ENCODE data around the gene CD300LB.

The CD300LB gene

GRCh38 chr17:74550602-74551001, 19.3 kb upstream of the CD300LB start:
- Histone ChIP-seq H3K27ac (ENCODE audit: insufficient read depth in 1 of 2, low read depth in 1 of 2, low read length in 2 of 2, poor library complexity in 1 of 2, severe bottlenecking in 2 of 2) (no peak overlapping the region), H3K4me3 (ENCODE audit: control insufficient read depth in 1 of 7, extremely low read depth in 1 of 7, insufficient read depth in 4 of 7, low read depth in 2 of 7, low read length in 6 of 7) (no peak overlapping the region), H3K9me3 (ENCODE audit: control extremely low read depth in 1 of 5, control insufficient read depth in 4 of 5, insufficient read depth in 2 of 5, low read depth in 1 of 5, low read length in 4 of 5) (no peaks in the 10 kb centered on the region), H3K4me1 (ENCODE audit: control extremely low read depth in 1 of 4, control insufficient read depth in 4 of 4, insufficient read depth in 4 of 4, low read length in 3 of 4) (peaks cover 0 to 34% (median 17%) of the 10 kb centered on the region in 4 experiments), H3K36me3 (ENCODE audit: control insufficient read depth in 4 of 4, insufficient read depth in 4 of 4, low read length in 3 of 4) (no peaks in the 10 kb centered on the region), H3K27me3 (replicated peaks in 2 of 5; ENCODE audit: control insufficient read depth in 4 of 5, insufficient read depth in 5 of 5, low read length in 4 of 5) (no peaks in the 10 kb centered on the region)
- 95% methylated on average over 15 of the region's 15 CpGs for WGBS (ENCODE audit: insufficient coverage)
- ChIA-PET CTCF (no interaction called here), POLR2A (no interaction called here)
- DNase-seq: no peak

- no peaks in the 10 kb centered on the region for H3K36me3 ChIP-seq (ENCODE audit: control insufficient read depth in 4 of 4, insufficient read depth in 4 of 4, low read length in 3 of 4)
- POLR2A ChIA-PET: no interaction called here
- WGBS (ENCODE audit: insufficient coverage): 99% methylated on average over 7 of the region's 7 CpGs
These were observed 18.1 kb upstream of the CD300LB start for GRCh38 chr17:74549343-74549742.

GRCh38 chr17:74547736-74548135, 16.5 kb upstream of the CD300LB start:
- CTCF ChIA-PET: no interaction called here
- no peaks in the 10 kb centered on the region for H3K27me3 ChIP-seq (replicated peaks in 2 of 5; ENCODE audit: control insufficient read depth in 4 of 5, insufficient read depth in 5 of 5, low read length in 4 of 5)
- H3K9me3 ChIP-seq (ENCODE audit: control extremely low read depth in 1 of 5, control insufficient read depth in 4 of 5, insufficient read depth in 2 of 5, low read depth in 1 of 5, low read length in 4 of 5): no peaks in the 10 kb centered on the region
- 88% methylated on average over 2 of the region's 3 CpGs for WGBS (ENCODE audit: insufficient coverage)
- peaks cover 0 to 49% (median 25%) of the 10 kb centered on the region in 4 experiments for H3K4me1 ChIP-seq (ENCODE audit: control extremely low read depth in 1 of 4, control insufficient read depth in 4 of 4, insufficient read depth in 4 of 4, low read length in 3 of 4)
- no peaks in the 10 kb centered on the region for H3K36me3 ChIP-seq (ENCODE audit: control insufficient read depth in 4 of 4, insufficient read depth in 4 of 4, low read length in 3 of 4)
- H3K27ac ChIP-seq (ENCODE audit: insufficient read depth in 1 of 2, low read depth in 1 of 2, low read length in 2 of 2, poor library complexity in 1 of 2, severe bottlenecking in 2 of 2): no peak overlapping the region
- POLR2A ChIA-PET: no interaction called here
- H3K4me3 ChIP-seq (ENCODE audit: control insufficient read depth in 1 of 7, extremely low read depth in 1 of 7, insufficient read depth in 4 of 7, low read depth in 2 of 7, low read length in 6 of 7): no peak overlapping the region
- peak in 2 of 3 donors; percentile 53 to 64 for DNase-seq

More at GRCh38 chr17:74549343-74549742, 18.1 kb upstream of the CD300LB start:
- Histone ChIP-seq H3K4me3 (ENCODE audit: control insufficient read depth in 1 of 7, extremely low read depth in 1 of 7, insufficient read depth in 4 of 7, low read depth in 2 of 7, low read length in 6 of 7) (no peak overlapping the region), H3K27ac (ENCODE audit: insufficient read depth in 1 of 2, low read depth in 1 of 2, low read length in 2 of 2, poor library complexity in 1 of 2, severe bottlenecking in 2 of 2) (no peak overlapping the region), H3K4me1 (ENCODE audit: control extremely low read depth in 1 of 4, control insufficient read depth in 4 of 4, insufficient read depth in 4 of 4, low read length in 3 of 4) (peaks cover 0 to 47% (median 24%) of the 10 kb centered on the region in 4 experiments), H3K27me3 (replicated peaks in 2 of 5; ENCODE audit: control insufficient read depth in 4 of 5, insufficient read depth in 5 of 5, low read length in 4 of 5) (no peaks in the 10 kb centered on the region), H3K9me3 (ENCODE audit: control extremely low read depth in 1 of 5, control insufficient read depth in 4 of 5, insufficient read depth in 2 of 5, low read depth in 1 of 5, low read length in 4 of 5) (no peaks in the 10 kb centered on the region)
- CTCF ChIA-PET: interaction anchor here (1.7 kb wide), 1 partner anchor 54 kb away, joined by 3 read pairs; no protein-coding TSS in a partner anchor
- no peak for DNase-seq

- Histone ChIP-seq H3K4me3 (ENCODE audit: control insufficient read depth in 1 of 7, extremely low read depth in 1 of 7, insufficient read depth in 4 of 7, low read depth in 2 of 7, low read length in 6 of 7) (no peak overlapping the region), H3K27ac (ENCODE audit: insufficient read depth in 1 of 2, low read depth in 1 of 2, low read length in 2 of 2, poor library complexity in 1 of 2, severe bottlenecking in 2 of 2) (no peak overlapping the region), H3K27me3 (replicated peaks in 2 of 5; ENCODE audit: control insufficient read depth in 4 of 5, insufficient read depth in 5 of 5, low read length in 4 of 5) (no peaks in the 10 kb centered on the region), H3K36me3 (ENCODE audit: control insufficient read depth in 4 of 4, insufficient read depth in 4 of 4, low read length in 3 of 4) (no peaks in the 10 kb centered on the region), H3K9me3 (ENCODE audit: control extremely low read depth in 1 of 5, control insufficient read depth in 4 of 5, insufficient read depth in 2 of 5, low read depth in 1 of 5, low read length in 4 of 5) (no peaks in the 10 kb centered on the region), H3K4me1 (ENCODE audit: control extremely low read depth in 1 of 4, control insufficient read depth in 4 of 4, insufficient read depth in 4 of 4, low read length in 3 of 4) (peaks cover 0 to 49% (median 25%) of the 10 kb centered on the region in 4 experiments)
- DNase-seq: no peak
- CTCF ChIA-PET: no interaction called here
- POLR2A ChIA-PET: no interaction called here
- 93% methylated on average over 5 of the region's 7 CpGs for WGBS (ENCODE audit: insufficient coverage)
These were observed 16.0 kb upstream of the CD300LB start for GRCh38 chr17:74547264-74547663.

GRCh38 chr17:74546586-74546985, 15.3 kb upstream of the CD300LB start:
- no peak overlapping the region for H3K27ac ChIP-seq (ENCODE audit: insufficient read depth in 1 of 2, low read depth in 1 of 2, low read length in 2 of 2, poor library complexity in 1 of 2, severe bottlenecking in 2 of 2)
- H3K27me3 ChIP-seq (replicated peaks in 2 of 5; ENCODE audit: control insufficient read depth in 4 of 5, insufficient read depth in 5 of 5, low read length in 4 of 5): no peaks in the 10 kb centered on the region
- no peak for DNase-seq
- no peak overlapping the region for H3K4me3 ChIP-seq (ENCODE audit: control insufficient read depth in 1 of 7, extremely low read depth in 1 of 7, insufficient read depth in 4 of 7, low read depth in 2 of 7, low read length in 6 of 7)
- WGBS (ENCODE audit: insufficient coverage): 98% methylated on average over 7 of the region's 7 CpGs
- ChIA-PET CTCF (interaction anchor here (1.0 to 1.5 kb wide), 2 partner anchors 90 to 194 kb away, joined by 3 read pairs; no protein-coding TSS in a partner anchor), POLR2A (interaction anchor here (1.0 kb wide), 1 partner anchor 57 kb away, joined by 3 read pairs; no protein-coding TSS in a partner anchor)
- H3K4me1 ChIP-seq (ENCODE audit: control extremely low read depth in 1 of 4, control insufficient read depth in 4 of 4, insufficient read depth in 4 of 4, low read length in 3 of 4): peaks cover 0 to 49% (median 25%) of the 10 kb centered on the region in 4 experiments
- no peaks in the 10 kb centered on the region for H3K36me3 ChIP-seq (ENCODE audit: control insufficient read depth in 4 of 4, insufficient read depth in 4 of 4, low read length in 3 of 4)
- no peaks in the 10 kb centered on the region for H3K9me3 ChIP-seq (ENCODE audit: control extremely low read depth in 1 of 5, control insufficient read depth in 4 of 5, insufficient read depth in 2 of 5, low read depth in 1 of 5, low read length in 4 of 5)

- H3K4me3 ChIP-seq (ENCODE audit: control insufficient read depth in 1 of 7, extremely low read depth in 1 of 7, insufficient read depth in 4 of 7, low read depth in 2 of 7, low read length in 6 of 7): peak within 1 kb of the TSS in 1 of 7 experiments; percentile 24
- H3K9me3 ChIP-seq (ENCODE audit: control extremely low read depth in 1 of 5, control insufficient read depth in 4 of 5, insufficient read depth in 2 of 5, low read depth in 1 of 5, low read length in 4 of 5): no peaks in the 10 kb centered on the region
- DNase-seq: peak in 2 of 3 donors; percentile 60 to 74
- no peaks in the 10 kb centered on the region for H3K27me3 ChIP-seq (replicated peaks in 2 of 5; ENCODE audit: control insufficient read depth in 4 of 5, insufficient read depth in 5 of 5, low read length in 4 of 5)
- H3K4me1 ChIP-seq (ENCODE audit: control extremely low read depth in 1 of 4, control insufficient read depth in 4 of 4, insufficient read depth in 4 of 4, low read length in 3 of 4): peaks cover 0 to 49% (median 25%) of the 10 kb centered on the region in 4 experiments
- POLR2A ChIA-PET: interaction anchor here (1.0 kb wide), 1 partner anchor 58 kb away, joined by 3 read pairs; no protein-coding TSS in a partner anchor
- 51% methylated on average over 3 of the region's 5 CpGs for WGBS (ENCODE audit: insufficient coverage)
- CTCF ChIA-PET: interaction anchor here (1.0 to 1.5 kb wide), 4 partner anchors 54 to 193 kb away, joined by 3 read pairs; no protein-coding TSS in a partner anchor
- H3K27ac ChIP-seq (ENCODE audit: insufficient read depth in 1 of 2, low read depth in 1 of 2, low read length in 2 of 2, poor library complexity in 1 of 2, severe bottlenecking in 2 of 2): no peak within 1 kb of the TSS
- no peaks in the 10 kb centered on the region for H3K36me3 ChIP-seq (ENCODE audit: control insufficient read depth in 4 of 4, insufficient read depth in 4 of 4, low read length in 3 of 4)
These were observed 14.6 kb upstream of the CD300LB start, which contains the start of gene CD300C for GRCh38 chr17:74545843-74546230. TSS of gene CD300C (minus strand) at chr17:74546115. CDS start at chr17:74545782, 333 bp downstream.

GRCh38 chr17:74544991-74545842, 13.9 kb upstream of the CD300LB start:
- WGBS (ENCODE audit: insufficient coverage): 75% methylated on average over 9 of the region's 16 CpGs
- Histone ChIP-seq H3K36me3 (ENCODE audit: control insufficient read depth in 4 of 4, insufficient read depth in 4 of 4, low read length in 3 of 4) (no peaks in the 10 kb centered on the region), H3K4me1 (ENCODE audit: control extremely low read depth in 1 of 4, control insufficient read depth in 4 of 4, insufficient read depth in 4 of 4, low read length in 3 of 4) (peaks cover 0 to 49% (median 25%) of the 10 kb centered on the region in 4 experiments), H3K9me3 (ENCODE audit: control extremely low read depth in 1 of 5, control insufficient read depth in 4 of 5, insufficient read depth in 2 of 5, low read depth in 1 of 5, low read length in 4 of 5) (no peaks in the 10 kb centered on the region), H3K4me3 (ENCODE audit: control insufficient read depth in 1 of 7, extremely low read depth in 1 of 7, insufficient read depth in 4 of 7, low read depth in 2 of 7, low read length in 6 of 7) (peak overlapping the region in 1 of 7 experiments; percentile 24), H3K27ac (ENCODE audit: insufficient read depth in 1 of 2, low read depth in 1 of 2, low read length in 2 of 2, poor library complexity in 1 of 2, severe bottlenecking in 2 of 2) (no peak overlapping the region), H3K27me3 (replicated peaks in 2 of 5; ENCODE audit: control insufficient read depth in 4 of 5, insufficient read depth in 5 of 5, low read length in 4 of 5) (no peaks in the 10 kb centered on the region)
- no peak for DNase-seq
- ChIA-PET CTCF (interaction anchor here (1.0 to 1.5 kb wide), 4 partner anchors 55 to 193 kb away, joined by 3 read pairs; no protein-coding TSS in a partner anchor), POLR2A (interaction anchor here (1.0 kb wide), 1 partner anchor 58 kb away, joined by 3 read pairs; no protein-coding TSS in a partner anchor)
